HepG2 (cell line): Measurements from ENCODE around the gene LGALS9. TPM values are rescaled to one million over a fixed set of nuclear protein-coding genes. Genes with fewer than 3 reads are reported as not detected.

Experiments used
- ATAC-seq: fragments of 200-7000 bp; cut with Tn5 transposase; 3 replicates; pipeline ENCODE4 v1.9.1; 2020; ENCODE audit warnings: mild to moderate bottlenecking, moderate library complexity
- BruUV-seq: library from RNA; stranded (reverse); fragments of 400-500 nt; replicated peaks from 2 replicates; lab custom pipeline; 2021; lab: Mats Ljungman, UMichigan
- CTCF ChIA-PET: fragments of 300-600 bp; formaldehyde crosslinking; extraction: SDS; loops from one replicate; lab custom pipeline; 2021; ENCODE audit warnings: low total read pairs, inconsistent platforms, low intra/inter-chr PET ratio; lab: Yijun Ruan, JAX
- POLR2A ChIA-PET: fragments of 350-600 bp; sonication (Branson Sonifier 250); formaldehyde crosslinking; loops from one replicate; lab custom pipeline; 2020; ENCODE audit warnings: antibody characterized with exemption, inconsistent platforms; lab: Yijun Ruan, JAX
- DNase-seq: peaks from one replicate; pipeline ENCODE4 v3.0.0-alpha.2; 2015; ENCODE audit warnings: low spot score
- FAIRE-seq: peaks from 3 replicates; lab custom pipeline; 2011; peaks lifted over from hg19 to GRCh38; lab: Jason Lieb, UNC
- H2AFZ ChIP-seq: one replicate; pipeline ENCODE4 v1.6.1; 2011; ENCODE audit warnings: low read length, inconsistent platforms
- H3K27ac ChIP-seq: fragments of 300-600 bp; 3 replicates; pipeline ENCODE4 v1.8.0; 2011; ENCODE audit warnings: mixed run types, mild to moderate bottlenecking, mixed read lengths, low read length, inconsistent platforms; ENCODE audit not compliant: insufficient read depth; ENCODE audit errors: extremely low read length
- H3K27me3 ChIP-seq, 2 experiments: fragments of 200-600 bp in 1 of 2; 2 replicates in 1 of 2; 3 replicates in 1 of 2; pipeline versions ENCODE4 v1.6.0 to v1.8.0; 2011; ENCODE audit warnings: low read length in 2 of 2, mild to moderate bottlenecking in 2 of 2, moderate library complexity in 2 of 2, inconsistent platforms in 1 of 2; ENCODE audit not compliant: insufficient read depth in 2 of 2, control insufficient read depth in 1 of 2
- H3K36me3 ChIP-seq, 2 experiments: fragments of 200-600 bp in 1 of 2; replicated peaks in 1 of 2; 2 replicates in 1 of 2; 3 replicates in 1 of 2; pipeline versions ENCODE4 v1.5.1 to v1.8.0; 2011; ENCODE audit warnings: low read length in 2 of 2, inconsistent platforms in 1 of 2; ENCODE audit not compliant: insufficient read depth in 2 of 2, control insufficient read depth in 1 of 2
- H3K4me1 ChIP-seq: 2 replicates; pipeline ENCODE4 v1.5.1; 2012; ENCODE audit warnings: low read length, inconsistent platforms; ENCODE audit not compliant: insufficient read depth
- H3K4me2 ChIP-seq: 2 replicates; pipeline ENCODE4 v1.6.0; 2011; ENCODE audit warnings: low read depth, low read length, inconsistent platforms
- H3K4me3 ChIP-seq, 3 experiments: fragments of 200-600 bp in 1 of 3; sonication (generic), shearing (Covaris generic) in 1 of 3; replicated peaks in 1 of 3; 2 replicates each; pipeline ENCODE4 v1.5.1; 2011 to 2016; ENCODE audit warnings: low read length in 3 of 3, inconsistent platforms in 2 of 3, low read depth in 2 of 3, mild to moderate bottlenecking in 2 of 3, control low read depth in 1 of 3, mixed read lengths in 1 of 3; ENCODE audit not compliant: insufficient read depth in 1 of 3
- H3K79me2 ChIP-seq: one replicate; pipeline ENCODE4 v1.6.1; 2011; ENCODE audit warnings: low read length, inconsistent platforms; ENCODE audit not compliant: insufficient read depth
- H3K9ac ChIP-seq: 2 replicates; pipeline ENCODE4 v1.6.0; 2011; ENCODE audit warnings: mild to moderate bottlenecking, low read depth, low read length, inconsistent platforms; ENCODE audit not compliant: insufficient read depth
- H3K9me3 ChIP-seq: 2 replicates; pipeline ENCODE4 v1.5.1; 2012; ENCODE audit warnings: mild to moderate bottlenecking, low read length
- H4K20me1 ChIP-seq: 2 replicates; pipeline ENCODE4 v1.6.0; 2011; ENCODE audit warnings: inconsistent platforms, mild to moderate bottlenecking, low read length, moderate library complexity; ENCODE audit not compliant: insufficient read depth
- ATM ChIP-seq: fragments of 450-650 bp; IDR thresholded peaks from 2 replicates; pipeline ENCODE4 v1.7.1; 2017; ENCODE audit warnings: mild to moderate bottlenecking, borderline replicate concordance
- CBX1 ChIP-seq: IDR thresholded peaks from one replicate; pipeline ENCODE4 v1.6.1; 2016; ENCODE audit warnings: antibody characterized with exemption, low read depth
- E2F2 ChIP-seq: sonication (generic); formaldehyde crosslinking; IDR thresholded peaks from 2 replicates; pipeline ENCODE4 v1.4.0; 2020; ENCODE audit warnings: missing genetic modification reagents, borderline replicate concordance
- ELF1 ChIP-seq: sonication (generic); formaldehyde crosslinking; IDR thresholded peaks from 2 replicates; pipeline ENCODE4 v1.4.0; 2020; ENCODE audit warnings: missing genetic modification reagents
- MLLT10 ChIP-seq: sonication (generic); formaldehyde crosslinking; IDR thresholded peaks from 2 replicates; pipeline ENCODE4 v1.4.0; 2020; ENCODE audit warnings: missing genetic modification reagents
- NCOA2 ChIP-seq: sonication (generic); formaldehyde crosslinking; IDR thresholded peaks from 2 replicates; pipeline ENCODE4 v1.8.0; 2022; ENCODE audit warnings: inconsistent platforms
- RFX1 ChIP-seq: fragments of 450-650 bp; IDR thresholded peaks from 2 replicates; pipeline ENCODE4 v1.6.1; 2017
- SMYD3 ChIP-seq: sonication (generic); formaldehyde crosslinking; IDR thresholded peaks from 2 replicates; pipeline ENCODE4 v1.8.1; 2023; ENCODE audit warnings: mild to moderate bottlenecking, missing genetic modification reagents
- THAP9 ChIP-seq: sonication (generic); formaldehyde crosslinking; IDR thresholded peaks from 2 replicates; pipeline ENCODE4; 2020; ENCODE audit warnings: missing genetic modification reagents, mild to moderate bottlenecking, borderline replicate concordance
- ZNF44 ChIP-seq: sonication (generic); formaldehyde crosslinking; IDR thresholded peaks from 2 replicates; pipeline ENCODE4 v1.5.1; 2020; ENCODE audit warnings: mild to moderate bottlenecking, missing genetic modification reagents
- ZNF768 ChIP-seq: sonication (generic); formaldehyde crosslinking; IDR thresholded peaks from 2 replicates; pipeline ENCODE4 v1.4.0; 2020; ENCODE audit warnings: missing genetic modification reagents
- ZNF773 ChIP-seq: sonication (generic); formaldehyde crosslinking; IDR thresholded peaks from 2 replicates; pipeline ENCODE4 v1.4.0; 2020; ENCODE audit warnings: missing genetic modification reagents, borderline replicate concordance
- ZNF775 ChIP-seq: sonication (generic); formaldehyde crosslinking; IDR thresholded peaks from 2 replicates; pipeline ENCODE4 v1.4.0; 2020; ENCODE audit warnings: missing genetic modification reagents, mild to moderate bottlenecking, moderate library complexity, borderline replicate concordance
- ZNF883 ChIP-seq: sonication (generic); formaldehyde crosslinking; IDR thresholded peaks from 2 replicates; pipeline ENCODE4 v1.5.1; 2020; ENCODE audit warnings: mild to moderate bottlenecking, missing genetic modification reagents; ENCODE audit errors: not compliant biosample characterization
- WGBS: methylation state at CpG from one replicate; pipeline ENCODE4 v1.1.6; 2017; ENCODE audit warnings: low lambda C conversion rate; 5-methylcytosine and 5-hydroxymethylcytosine counted together
- in situ Hi-C: cut with HindIII; loops from 2 replicates; pipeline ENCODE4 v1.10.0; 2017; ENCODE audit warnings: low pct_unique_long_range_greater_than_20kb; ENCODE audit not compliant: extremely low pct_ligation_motif_present
- intact Hi-C: fragments of 100-400 bp; cut with micrococcal nuclease; formaldehyde crosslinking; loops from one replicate; pipeline ENCODE4 v1.10.0; 2022; ENCODE audit not compliant: unreplicated experiment
- polyA plus RNA-seq, 8 experiments: library from polyadenylated mRNA; depleted of rRNA in 3 of 8; stranded (reverse) in 7 of 8; unstranded in 1 of 8; fragments of >200 nt; fragmentation: Illumina TruSeq in 4 of 8; extraction: Trizol in 4 of 8; gene quantifications; 2 replicates each; pipeline versions ENCODE4 v1.2.1 to v1.2.3, GENCODE V29; 2011 to 2016; ENCODE audit warnings: low read depth in 4 of 8, missing spikeins in 1 of 8, mixed read lengths in 1 of 8; ENCODE audit not compliant: insufficient read depth in 1 of 8
- total RNA-seq, 5 experiments: library from RNA; depleted of rRNA; stranded (reverse); fragments of >200 nt; fragmentation: Illumina TruSeq; extraction: Trizol; gene quantifications; 2 replicates each; pipeline ENCODE4 v1.2.3, GENCODE V29; 2016; ENCODE audit warnings: low read depth in 1 of 5

The LGALS9 gene
- total and polyA plus RNA-seq, 2 of the 13 experiments (the other 11 are each of a cell fraction or from before 2014, with no cell fraction given): 0.40 to 1.4 TPM

DNA sequence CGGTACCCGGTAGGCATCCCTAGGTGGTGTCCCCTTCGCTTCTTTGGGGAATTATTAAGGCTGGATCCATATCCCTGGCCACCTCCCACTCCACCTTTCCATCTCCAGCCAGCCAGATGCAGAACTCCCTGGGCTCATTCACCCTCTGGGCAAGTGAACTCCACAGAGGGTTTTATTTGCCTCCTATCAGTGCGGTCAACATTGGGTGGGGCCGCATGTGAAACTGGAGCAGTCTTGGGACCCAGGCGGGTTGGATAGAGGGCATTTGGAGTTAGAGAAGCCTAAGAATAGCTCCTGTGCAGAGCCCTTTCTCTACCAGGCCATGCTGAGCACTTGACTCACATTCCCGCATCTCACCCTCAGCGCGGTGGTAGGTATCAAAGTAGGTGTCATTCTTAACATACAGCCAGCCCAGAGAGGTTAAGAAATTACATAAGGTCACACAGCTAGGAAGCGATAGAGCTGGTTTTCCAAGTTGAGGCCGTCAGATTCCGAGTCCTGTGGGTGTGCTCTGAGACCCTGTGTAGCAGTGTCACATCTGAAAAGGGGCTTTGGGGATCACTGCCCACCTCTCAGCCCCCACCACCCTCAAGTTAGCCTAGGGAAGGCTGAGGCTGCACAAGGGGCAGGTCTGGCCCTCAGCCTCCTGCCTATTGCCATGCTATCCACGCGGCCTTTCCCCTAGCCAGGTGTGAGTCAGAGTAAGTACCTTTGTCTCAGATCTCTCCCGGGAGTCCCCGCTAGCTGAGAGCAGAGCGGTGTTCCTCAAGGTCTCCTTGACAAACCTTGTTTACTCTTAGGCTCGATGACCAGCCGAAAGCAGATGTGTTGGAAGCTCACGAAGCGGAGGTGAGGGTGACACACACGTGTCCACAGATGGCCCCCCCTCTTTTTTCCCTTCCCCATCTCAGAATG lies 26.9 kb upstream of the LGALS9 start:
- intact Hi-C loops: loop anchor here (1.0 to 10.0 kb wide), 5 partner anchors 47 to 369 kb away; no protein-coding TSS in a partner anchor
- H3K79me2 ChIP-seq: no peaks in the 10 kb centered on the region
- H3K36me3 ChIP-seq: peaks cover 28 to 48% of the 10 kb centered on the region in 2 experiments
- H3K4me3 ChIP-seq: no peak overlapping the region
- in situ Hi-C loops: no loop called here
- H3K27me3 ChIP-seq: no peaks in the 10 kb centered on the region
- no peak for FAIRE-seq
- no peak for ATAC-seq
- DNase-seq: no peak
- H4K20me1 ChIP-seq: peaks cover 4% of the 10 kb centered on the region; the same call in 1 of the 2 replicates
- H3K27ac ChIP-seq: no peak overlapping the region
- POLR2A ChIA-PET: no interaction called here
- BruUV-seq: no TSS peak
- no peak overlapping the region for H2AFZ ChIP-seq
- H3K9ac ChIP-seq: no peak overlapping the region
- CTCF ChIA-PET: interaction anchor here (0.6 to 5.3 kb wide), 4 partner anchors 35 to 224 kb away, joined by 3 to 66 read pairs (median 38); no protein-coding TSS in a partner anchor
- no peaks in the 10 kb centered on the region for H3K4me1 ChIP-seq
- H3K9me3 ChIP-seq: no peaks in the 10 kb centered on the region
- WGBS: 97% methylated on average over 17 of the region's 22 CpGs
- no peak overlapping the region for H3K4me2 ChIP-seq
- no peak for TF ChIP-seq CBX1
- TF ChIP-seq ZNF768: peak; percentile 27
- TF ChIP-seq ELF1 (CRISPR knock-in tag): no peak
- no peak for TF ChIP-seq E2F2 (CRISPR knock-in tag)

DNA sequence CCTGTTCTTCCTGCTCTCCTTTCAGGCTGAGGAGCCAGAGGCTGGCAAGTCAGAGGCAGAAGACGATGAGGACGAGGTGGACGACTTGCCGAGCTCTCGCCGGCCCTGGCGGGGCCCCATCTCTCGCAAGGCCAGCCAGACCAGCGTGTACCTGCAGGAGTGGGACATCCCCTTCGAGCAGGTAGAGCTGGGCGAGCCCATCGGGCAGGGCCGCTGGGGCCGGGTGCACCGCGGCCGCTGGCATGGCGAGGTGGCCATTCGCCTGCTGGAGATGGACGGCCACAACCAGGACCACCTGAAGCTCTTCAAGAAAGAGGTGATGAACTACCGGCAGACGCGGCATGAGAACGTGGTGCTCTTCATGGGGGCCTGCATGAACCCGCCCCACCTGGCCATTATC lies 25.6 kb upstream of the LGALS9 start:
- Histone ChIP-seq H3K79me2 (no peaks in the 10 kb centered on the region), H3K27ac (no peak overlapping the region), H4K20me1 (peaks cover 4% of the 10 kb centered on the region; the same call in 1 of the 2 replicates), H3K4me3 (no peak overlapping the region), H3K9ac (no peak overlapping the region), H3K4me2 (no peak overlapping the region), H3K4me1 (no peaks in the 10 kb centered on the region), H2AFZ (no peak overlapping the region), H3K9me3 (no peaks in the 10 kb centered on the region), H3K36me3 (peaks cover 33 to 57% of the 10 kb centered on the region in 2 experiments), H3K27me3 (no peaks in the 10 kb centered on the region)
- no peak for ATAC-seq
- in situ Hi-C loops: loop anchor here (5.0 kb wide), 1 partner anchor 47 kb away; no protein-coding TSS in a partner anchor
- ChIA-PET CTCF (no interaction called here), POLR2A (no interaction called here)
- no TSS peak for BruUV-seq
- no peak for DNase-seq
- intact Hi-C loops: loop anchor here (10.0 kb wide), 2 partner anchors 251 to 371 kb away; no protein-coding TSS in a partner anchor
- 99% methylated on average over 18 of the region's 25 CpGs for WGBS
- no peak for FAIRE-seq
- TF ChIP-seq ATM (no peak), THAP9 (CRISPR knock-in tag) (no peak), NCOA2 (CRISPR knock-in tag) (no peak), ZNF775 (CRISPR knock-in tag) (no peak), MLLT10 (no peak), ZNF44 (CRISPR knock-in tag) (no peak), ZNF773 (CRISPR knock-in tag) (no peak), SMYD3 (CRISPR knock-in tag) (no peak), ZNF883 (CRISPR knock-in tag) (no peak), RFX1 (no peak)
